NCI-H1092 treated with DMSO at 0.1 percent for 48 hours (cell line): ENCODE results near the gene PBX4.

Experiments
- DNase-seq: peaks from one replicate; lab custom pipeline; 2025; lab: John Stamatoyannopoulos, UW

Gene PBX4

GRCh38 chr19:19649155-19649554 lies 30.7 kb upstream of the PBX4 start:
- no peak for DNase-seq

GRCh38 chr19:19647037-19647835 lies 28.7 kb upstream of the PBX4 start:
- no peak for DNase-seq

- no peak for DNase-seq
Measured at GRCh38 chr19:19645233-19645870, 26.9 kb upstream of the PBX4 start.

GRCh38 chr19:19644054-19644388 lies 25.5 kb upstream of the PBX4 start:
- DNase-seq = no peak

GRCh38 chr19:19643158-19644053 lies 24.9 kb upstream of the PBX4 start, which contains the start of gene GMIP:
GMIP (minus strand) TSS chr19:19643657; CDS start chr19:19643529, 128 bp downstream.
- DNase-seq = peak; percentile 35

- DNase-seq = no peak
Measured at GRCh38 chr19:19642506-19643157, 24.1 kb upstream of the PBX4 start.

GRCh38 chr19:19637523-19638251 lies 19.2 kb upstream of the PBX4 start:
- DNase-seq = no peak

- DNase-seq = no peak
Measured at GRCh38 chr19:19637186-19637522, 18.7 kb upstream of the PBX4 start.

- no peak for DNase-seq
Measured at GRCh38 chr19:19636573-19637185, 18.2 kb upstream of the PBX4 start.

- DNase-seq = no peak
Measured at GRCh38 chr19:19635313-19635702, 16.8 kb upstream of the PBX4 start.

GRCh38 chr19:19634516-19635312 lies 16.2 kb upstream of the PBX4 start:
- no peak for DNase-seq

- DNase-seq = no peak
Measured at GRCh38 chr19:19633711-19634515, 15.4 kb upstream of the PBX4 start.

GRCh38 chr19:19632661-19633060 lies 14.2 kb upstream of the PBX4 start:
- no peak for DNase-seq

GRCh38 chr19:19631346-19631745 lies 12.9 kb upstream of the PBX4 start:
- no peak for DNase-seq

- no peak for DNase-seq
Measured at GRCh38 chr19:19630426-19630825, 11.9 kb upstream of the PBX4 start.

GRCh38 chr19:19630062-19630414 lies 11.6 kb upstream of the PBX4 start:
- no peak for DNase-seq

- DNase-seq = peak; percentile 29
Measured at GRCh38 chr19:19628501-19629134, 10.1 kb upstream of the PBX4 start.

- DNase-seq = peak; percentile 24
Measured at GRCh38 chr19:19627621-19628500, 9.4 kb upstream of the PBX4 start, which contains the start of gene LPAR2. LPAR2 (minus strand) TSS chr19:19628220; CDS start chr19:19627275, 945 bp downstream.
